ENCODE data around the gene NAT10. TPM values are rescaled to one million over a fixed set of nuclear protein-coding genes. Genes with fewer than 3 reads are reported as not detected.

The NAT10 gene
- total RNA-seq, 4 donors from 2014 or later, result 17.6 to 35.9 (median 32.6) TPM

DNA sequence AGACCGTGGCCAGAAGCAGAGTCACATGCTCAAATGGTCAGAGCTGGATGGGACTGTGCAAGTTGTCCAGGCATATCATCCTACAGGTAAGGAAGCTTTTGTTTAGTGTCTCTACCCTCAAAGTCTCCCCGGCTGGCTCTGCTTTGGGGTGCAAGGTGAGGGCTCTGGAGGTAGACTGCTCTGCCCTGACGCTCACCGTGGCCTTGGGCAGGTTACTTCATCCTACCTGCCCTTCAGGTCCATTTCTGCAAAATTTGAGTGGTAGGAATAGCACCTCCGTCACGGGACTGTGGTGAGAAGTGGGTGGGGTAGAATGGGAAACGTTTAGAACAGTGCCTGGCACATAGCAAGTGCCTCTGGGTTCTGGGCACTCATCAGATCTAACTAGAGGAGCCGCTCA, 42.2 kb downstream of the NAT10 start:
- WGBS, 2 donors, result 77 to 79% methylated on average over 4 to 6 of the region's 8 CpGs
- H3K4me3 ChIP-seq, result no peak overlapping the region
- DNase-seq, result no peak
- peaks cover 23 to 100% (median 31%) of the 10 kb centered on the region in 3 donors for H3K36me3 ChIP-seq
- no peak for TF ChIP-seq POLR2A (IDR thresholded peaks at IDR 0.05)
- TF ChIP-seq, protein P1, sequence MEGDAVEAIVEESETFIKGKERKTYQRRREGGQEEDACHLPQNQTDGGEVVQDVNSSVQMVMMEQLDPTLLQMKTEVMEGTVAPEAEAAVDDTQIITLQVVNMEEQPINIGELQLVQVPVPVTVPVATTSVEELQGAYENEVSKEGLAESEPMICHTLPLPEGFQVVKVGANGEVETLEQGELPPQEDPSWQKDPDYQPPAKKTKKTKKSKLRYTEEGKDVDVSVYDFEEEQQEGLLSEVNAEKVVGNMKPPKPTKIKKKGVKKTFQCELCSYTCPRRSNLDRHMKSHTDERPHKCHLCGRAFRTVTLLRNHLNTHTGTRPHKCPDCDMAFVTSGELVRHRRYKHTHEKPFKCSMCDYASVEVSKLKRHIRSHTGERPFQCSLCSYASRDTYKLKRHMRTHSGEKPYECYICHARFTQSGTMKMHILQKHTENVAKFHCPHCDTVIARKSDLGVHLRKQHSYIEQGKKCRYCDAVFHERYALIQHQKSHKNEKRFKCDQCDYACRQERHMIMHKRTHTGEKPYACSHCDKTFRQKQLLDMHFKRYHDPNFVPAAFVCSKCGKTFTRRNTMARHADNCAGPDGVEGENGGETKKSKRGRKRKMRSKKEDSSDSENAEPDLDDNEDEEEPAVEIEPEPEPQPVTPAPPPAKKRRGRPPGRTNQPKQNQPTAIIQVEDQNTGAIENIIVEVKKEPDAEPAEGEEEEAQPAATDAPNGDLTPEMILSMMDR (IDR thresholded peaks at IDR 0.05), result no peak
- no peaks in the 10 kb centered on the region for H3K27me3 ChIP-seq
- intact Hi-C loops (cut with DNase I), result no loop called here
- no peak overlapping the region for H3K27ac ChIP-seq
- no peaks in the 10 kb centered on the region for H3K9me3 ChIP-seq
- no peaks in the 10 kb centered on the region for H3K4me1 ChIP-seq

DNA sequence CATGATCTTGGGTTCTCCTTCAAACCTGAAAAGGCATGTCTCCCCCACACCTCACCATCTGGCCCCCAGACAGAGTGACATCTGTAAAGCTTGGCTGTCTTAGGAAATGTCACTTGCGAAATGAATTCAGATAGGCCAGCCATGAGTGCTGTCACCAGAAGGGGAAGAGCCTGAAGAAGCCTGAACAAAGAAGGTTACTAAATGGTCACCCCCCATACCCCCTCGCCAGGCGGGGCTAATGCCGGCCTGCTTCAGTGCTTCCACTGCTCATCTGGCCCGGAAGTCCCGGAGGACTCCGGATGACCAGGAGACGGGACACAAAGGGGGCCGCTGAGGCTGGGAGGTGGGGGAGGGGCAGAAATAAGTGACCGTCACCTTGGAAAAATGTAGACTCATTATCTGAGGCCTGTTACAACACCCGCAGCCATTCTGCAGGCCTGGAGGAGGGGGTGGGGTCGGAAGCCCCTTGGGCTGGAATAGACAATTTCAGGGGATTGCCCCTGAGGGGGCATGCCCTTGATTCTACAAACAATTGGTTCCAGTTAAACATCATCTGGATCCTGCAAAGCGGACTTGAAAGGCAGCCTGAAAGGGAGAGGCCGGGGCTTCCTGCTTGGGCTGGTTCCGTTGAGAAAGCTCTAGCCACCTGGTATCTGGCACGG, 43.2 kb downstream of the NAT10 start:
- Histone ChIP-seq H3K9me3 (no peaks in the 10 kb centered on the region), H3K4me1 (no peaks in the 10 kb centered on the region), H3K36me3 (peaks cover 19 to 95% (median 26%) of the 10 kb centered on the region in 3 donors), H3K4me3 (no peak overlapping the region), H3K27me3 (no peaks in the 10 kb centered on the region), H3K27ac (no peak overlapping the region)
- WGBS, 2 donors, result 83 to 92% methylated on average over 5 to 13 of the region's 16 CpGs
- DNase-seq, result no peak
- intact Hi-C loops (cut with DNase I), result no loop called here
- TF ChIP-seq, protein P1 (IDR thresholded peaks at IDR 0.05), result no peak
- no peak for TF ChIP-seq POLR2A (IDR thresholded peaks at IDR 0.05)

DNA sequence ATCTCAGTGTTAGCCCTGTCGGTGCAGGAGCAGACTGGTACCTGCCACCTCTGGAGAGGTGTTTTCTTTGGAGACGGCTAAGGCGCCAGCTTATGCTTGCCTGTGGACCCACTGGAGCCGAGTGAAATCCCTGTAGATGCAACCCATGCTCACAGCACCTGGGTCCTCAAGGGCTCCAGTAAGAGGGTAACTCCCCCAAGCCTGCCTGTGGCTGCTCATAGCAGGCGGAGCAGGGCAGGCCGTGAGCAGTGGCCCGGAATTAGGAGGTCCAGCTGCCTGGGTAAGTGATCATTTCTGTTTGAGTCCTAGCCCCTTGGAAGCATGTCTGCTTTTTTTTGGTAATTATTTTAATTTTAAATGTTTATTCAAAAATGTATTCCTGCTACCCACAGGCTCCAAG, 43.8 kb downstream of the NAT10 start:
- no peaks in the 10 kb centered on the region for H3K9me3 ChIP-seq
- H3K4me1 ChIP-seq, result peaks cover 0 to 4% (median 3%) of the 10 kb centered on the region in 3 donors
- H3K4me3 ChIP-seq, result no peak overlapping the region
- 87 to 93% methylated on average over 6 to 7 of the region's 7 CpGs for WGBS, 2 donors
- DNase-seq, result no peak
- H3K27me3 ChIP-seq, result no peaks in the 10 kb centered on the region
- H3K36me3 ChIP-seq, result peaks cover 18 to 88% (median 22%) of the 10 kb centered on the region in 3 donors
- H3K27ac ChIP-seq, result no peak overlapping the region
- no peak for TF ChIP-seq POLR2A (IDR thresholded peaks at IDR 0.05)
- TF ChIP-seq, protein P1 (IDR thresholded peaks at IDR 0.05), result no peak
- intact Hi-C loops (cut with DNase I), result no loop called here

DNA sequence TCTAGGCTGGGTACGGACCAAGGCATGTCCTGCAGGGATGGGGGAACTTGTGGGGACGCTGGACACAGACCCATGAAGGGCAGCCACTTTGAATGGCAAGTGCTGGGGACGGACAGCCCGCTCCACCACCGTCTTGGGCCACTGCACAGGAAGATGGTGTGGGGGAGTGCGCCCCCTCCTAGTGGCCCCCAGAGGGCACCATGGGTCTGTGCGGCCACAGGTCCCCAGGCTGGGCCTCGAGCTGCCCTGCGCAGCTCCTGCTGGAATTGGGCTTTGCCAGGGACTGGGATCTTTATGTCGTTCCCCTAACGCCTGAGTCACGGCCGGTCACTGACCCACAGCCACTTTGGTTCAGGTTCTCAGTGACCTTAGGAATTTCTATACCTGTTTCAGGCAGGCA, 44.4 kb downstream of the NAT10 start:
- WGBS, 2 donors, result 74 to 80% methylated on average over 4 to 7 of the region's 13 CpGs
- no peak for TF ChIP-seq POLR2A (IDR thresholded peaks at IDR 0.05)
- TF ChIP-seq, protein P1 (IDR thresholded peaks at IDR 0.05), result peak in 1 of 6 experiments; percentile 28
- H3K27me3 ChIP-seq, result no peaks in the 10 kb centered on the region
- no peak overlapping the region for H3K27ac ChIP-seq
- peaks cover 2 to 9% (median 3%) of the 10 kb centered on the region in 3 donors for H3K4me1 ChIP-seq
- H3K36me3 ChIP-seq, result peaks cover 18 to 84% (median 18%) of the 10 kb centered on the region in 3 donors
- no peaks in the 10 kb centered on the region for H3K9me3 ChIP-seq
- DNase-seq, result no peak
- intact Hi-C loops (cut with DNase I), result no loop called here
- H3K4me3 ChIP-seq, result no peak overlapping the region

DNA sequence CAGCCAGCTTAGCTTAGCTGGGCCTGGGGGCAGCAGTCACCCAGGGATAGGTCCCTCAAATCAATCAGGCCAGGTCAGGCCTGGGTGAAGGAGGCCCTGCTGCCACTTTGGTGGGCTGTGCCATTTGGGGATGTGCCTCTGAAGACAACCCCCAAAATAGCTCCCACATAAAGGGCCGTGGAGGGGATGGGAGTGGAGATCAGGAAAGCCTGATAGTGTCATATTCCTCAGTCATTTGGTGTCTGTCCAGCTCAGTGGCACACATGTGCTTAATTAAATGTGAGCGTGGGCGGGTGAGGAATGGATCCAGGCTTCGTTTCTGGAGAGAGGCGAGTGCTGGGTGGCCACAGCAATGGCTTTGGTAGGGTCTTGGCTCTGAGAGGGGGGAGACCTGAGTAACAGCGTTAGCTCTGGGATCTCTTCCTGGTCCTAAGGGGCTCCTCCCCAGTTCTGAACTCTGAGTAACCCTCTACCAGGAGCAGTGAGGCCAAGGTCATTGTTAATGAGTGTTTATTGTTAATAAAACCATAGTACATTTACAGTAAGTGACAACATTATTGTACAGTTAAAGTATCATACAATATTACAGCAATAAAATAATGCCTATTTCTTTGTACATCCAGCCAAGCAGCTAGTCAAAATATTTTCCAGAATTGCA, 45.2 kb downstream of the NAT10 start:
- intact Hi-C loops (cut with DNase I), result no loop called here
- H3K4me1 ChIP-seq, result peaks cover 3 to 17% (median 11%) of the 10 kb centered on the region in 3 donors
- H3K9me3 ChIP-seq, result no peaks in the 10 kb centered on the region
- H3K36me3 ChIP-seq, result peaks cover 18 to 81% (median 18%) of the 10 kb centered on the region in 3 donors
- no peak for TF ChIP-seq POLR2A (IDR thresholded peaks at IDR 0.05)
- TF ChIP-seq, protein P1 (IDR thresholded peaks at IDR 0.05), result no peak
- no peak overlapping the region for H3K4me3 ChIP-seq
- H3K27ac ChIP-seq, result no peak overlapping the region
- WGBS, 2 donors, result 74 to 100% methylated on average over 1 to 5 of the region's 6 CpGs
- H3K27me3 ChIP-seq, result no peaks in the 10 kb centered on the region
- no peak for DNase-seq
